LHCN-M2 (cell line): ENCODE results near the gene C1QL4. TPM values are rescaled to one million over a fixed set of nuclear protein-coding genes. Genes with fewer than 3 reads are reported as not detected.
"Not testable (repeated sequence)": the region's sequence is repeated elsewhere in the genome, so short reads cannot be mapped to it uniquely, and the experiment has no call there.

Experiments
- DNase-seq: peaks from one replicate; pipeline ENCODE4 v3.0.0-alpha.2; 2012; ENCODE audit warnings: low read depth
- polyA plus RNA-seq: library from polyadenylated mRNA; unstranded; fragments of >200 nt; gene quantifications from one replicate; pipeline ENCODE4 v1.2.1, GENCODE V29; 2012; ENCODE audit warnings: missing spikeins
- total RNA-seq: library from RNA; depleted of rRNA; stranded (reverse); fragments of >200 nt; gene quantifications from 2 replicates; pipeline ENCODE4 v1.2.3, GENCODE V29; 2014; rRNA removed

Gene C1QL4
- 0.19 and 0.46 TPM in 2 replicates for total RNA-seq
- 0.12 TPM for polyA plus RNA-seq

DNA sequence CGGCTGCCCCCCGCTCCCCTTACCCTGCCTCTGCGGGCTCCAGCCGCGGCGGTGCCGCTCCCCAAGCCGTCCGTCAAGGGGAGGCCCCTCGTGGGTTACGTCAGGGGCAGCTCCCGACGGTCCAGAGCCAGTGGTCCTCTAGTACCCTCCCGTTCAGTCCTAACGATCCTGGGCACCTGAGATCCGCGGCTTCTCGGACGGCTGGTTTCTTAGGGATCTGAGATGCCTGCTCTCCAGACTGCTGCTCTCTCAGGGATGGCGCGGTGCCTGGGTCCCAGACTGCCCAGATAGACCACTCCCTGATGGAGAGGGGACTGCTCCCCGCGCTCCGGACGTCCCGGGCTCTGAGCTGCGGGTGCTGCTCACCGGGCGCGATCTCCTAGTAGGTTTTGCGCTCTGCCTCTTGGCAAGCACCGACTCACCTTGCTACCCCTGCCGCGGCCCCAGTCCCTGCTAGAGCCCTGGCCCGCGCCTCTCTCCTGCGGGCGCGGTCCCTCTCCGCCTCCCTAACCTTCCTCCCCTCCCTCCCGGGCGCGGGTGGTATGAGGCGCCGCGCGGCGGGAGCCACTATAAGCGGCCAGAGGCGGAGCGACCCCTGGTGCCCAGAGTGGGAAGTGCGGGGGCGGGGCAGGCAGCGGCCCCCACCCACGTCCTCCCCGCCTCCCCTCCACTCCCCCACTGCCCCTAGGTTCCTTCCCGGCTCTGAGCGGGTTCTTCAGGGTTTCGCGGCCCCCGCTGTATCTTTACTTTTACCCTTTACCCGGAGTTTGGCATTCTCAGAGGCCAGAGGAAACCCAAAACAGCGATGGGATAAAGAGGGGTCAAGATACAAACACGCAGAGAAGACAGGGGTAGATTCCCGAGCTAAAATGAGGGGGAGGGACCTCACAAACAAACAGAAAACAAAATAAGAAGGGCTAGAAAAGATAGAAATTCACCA, at the start of gene C1QL4:
TSS of gene C1QL4 (minus strand) at position 544 of the 940 bp plus-strand sequence. CDS start 711 bp downstream, outside the sequence.
- DNase-seq, result peak; percentile 55

DNA sequence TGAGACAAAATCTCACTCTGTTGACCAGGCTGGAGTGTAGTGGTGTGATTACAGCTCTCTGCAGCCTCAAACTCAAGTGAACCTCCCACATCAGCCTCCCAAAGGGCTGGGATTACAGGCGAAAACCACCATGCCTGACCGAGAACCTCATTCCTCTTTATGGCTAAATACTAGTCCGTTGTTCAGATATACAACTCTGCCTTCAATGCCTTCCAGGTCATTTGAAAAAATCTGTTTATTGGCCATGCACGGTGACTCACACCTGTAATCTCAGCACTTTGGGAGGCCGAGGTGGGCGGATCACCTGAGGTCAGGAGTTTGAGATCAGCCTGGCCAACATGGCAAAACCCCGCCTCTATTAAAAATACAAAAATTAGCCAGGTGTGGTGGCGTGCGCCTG, 43.2 kb upstream of the C1QL4 start:
- DNase-seq, result not testable (repeated sequence)

DNA sequence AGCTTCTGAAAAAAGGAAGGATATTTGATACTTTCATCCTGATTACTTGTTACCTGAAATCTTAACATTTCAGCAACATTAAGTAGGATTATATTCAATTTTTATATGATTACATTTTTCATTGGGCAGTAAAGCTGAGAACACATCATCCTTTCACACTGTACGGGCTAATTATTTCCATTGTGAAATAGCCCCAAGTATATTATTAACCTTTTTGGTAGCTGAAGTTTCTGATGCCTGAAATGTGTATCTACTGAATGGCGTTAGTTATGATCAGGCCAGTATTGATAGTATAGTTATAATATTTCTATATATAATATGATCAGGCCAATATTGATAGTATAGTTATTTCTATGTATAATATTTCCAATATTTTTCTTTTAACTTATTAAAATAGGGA, 40.4 kb upstream of the C1QL4 start:
- no peak for DNase-seq

DNA sequence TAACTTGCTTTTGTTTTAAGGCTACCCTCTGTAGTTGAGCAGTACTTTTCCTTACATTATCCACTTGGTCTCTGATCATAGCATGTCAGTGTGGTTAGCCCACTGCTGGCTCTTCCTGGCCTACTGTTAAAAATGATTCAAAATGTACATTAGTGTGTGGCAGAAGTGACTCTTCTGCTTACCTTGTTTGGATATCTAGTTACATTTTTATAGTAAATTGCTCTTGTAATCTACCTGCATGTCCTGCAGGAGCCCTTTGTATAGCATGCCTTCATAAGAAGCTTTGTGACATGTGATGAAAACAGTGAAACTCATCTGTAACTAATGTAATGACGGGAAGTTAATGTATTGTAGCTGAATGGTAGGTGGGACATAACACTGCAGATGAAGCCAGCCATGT, 38.4 kb upstream of the C1QL4 start:
- no peak for DNase-seq

DNA sequence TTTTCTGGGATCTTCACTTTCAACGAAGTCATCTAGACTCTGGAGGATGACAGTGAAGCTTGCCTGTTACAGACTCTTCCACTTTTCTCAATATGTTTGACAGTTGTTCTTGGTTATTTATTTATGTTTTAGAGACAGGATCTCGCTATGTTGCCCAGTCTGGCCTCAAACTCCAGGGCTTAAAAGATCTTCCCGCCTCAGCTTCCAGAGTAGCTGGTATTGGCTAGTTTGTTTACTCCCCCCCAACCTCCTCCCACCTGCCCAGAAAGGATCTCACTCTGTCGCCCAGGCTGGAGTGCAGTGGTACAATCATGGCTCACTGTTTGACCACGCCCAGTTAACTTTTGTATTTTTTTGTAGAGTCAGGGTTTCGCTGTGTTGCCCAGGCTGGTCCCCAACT, 33.6 kb upstream of the C1QL4 start:
- DNase-seq, result no peak

DNA sequence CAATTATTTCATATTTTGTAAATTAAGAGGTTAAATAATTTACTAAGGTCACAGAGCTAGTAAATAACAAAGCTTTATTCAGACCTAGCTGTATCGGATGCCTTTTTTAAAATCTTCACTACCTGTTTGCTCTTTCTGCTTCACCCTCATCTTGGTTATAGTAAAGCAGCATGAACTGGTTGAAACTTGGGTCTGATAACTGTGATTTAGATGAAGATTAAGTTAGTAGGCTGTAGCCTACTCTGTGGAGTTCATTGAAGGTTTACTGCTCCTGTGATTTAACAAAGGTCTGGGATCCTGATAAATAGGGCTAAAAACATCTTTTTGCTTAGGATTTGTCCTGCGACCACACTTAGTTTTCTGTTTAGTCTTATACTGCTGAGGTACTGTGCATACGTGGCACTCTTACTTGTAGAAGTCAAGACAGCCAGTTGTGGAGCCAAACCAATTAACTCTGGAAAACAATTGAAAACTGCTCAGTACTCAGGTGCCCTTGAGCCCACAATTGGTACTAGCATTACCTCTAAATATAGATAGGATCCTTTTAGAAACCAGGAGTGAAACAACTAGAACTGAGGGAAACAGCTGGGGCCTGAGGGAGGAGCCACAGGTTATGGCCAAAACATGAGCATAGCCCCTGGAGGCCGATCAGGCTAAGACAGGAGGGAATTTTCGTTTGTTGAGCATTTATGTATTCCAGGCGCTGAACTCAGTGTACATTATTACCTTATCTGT, 32.6 kb upstream of the C1QL4 start:
- DNase-seq, result peak; percentile 68

DNA sequence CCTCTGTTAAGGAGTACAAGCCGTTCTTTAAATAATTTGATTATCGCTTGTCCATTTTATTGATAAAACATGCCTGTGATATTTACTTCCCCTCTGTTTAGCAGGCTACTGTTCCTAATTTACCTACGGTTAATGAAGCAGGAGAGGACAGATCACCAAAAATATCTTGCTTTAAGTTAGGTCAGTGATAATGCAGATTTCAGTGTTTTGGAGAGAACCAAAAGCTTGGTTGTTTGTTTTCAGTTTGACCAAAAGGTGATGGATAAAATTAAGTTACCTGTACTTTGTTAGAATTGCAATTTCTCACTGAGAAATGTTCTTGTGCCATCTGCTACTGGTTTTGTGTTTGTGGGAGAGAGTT, 31.2 kb upstream of the C1QL4 start:
- DNase-seq, result no peak

DNA sequence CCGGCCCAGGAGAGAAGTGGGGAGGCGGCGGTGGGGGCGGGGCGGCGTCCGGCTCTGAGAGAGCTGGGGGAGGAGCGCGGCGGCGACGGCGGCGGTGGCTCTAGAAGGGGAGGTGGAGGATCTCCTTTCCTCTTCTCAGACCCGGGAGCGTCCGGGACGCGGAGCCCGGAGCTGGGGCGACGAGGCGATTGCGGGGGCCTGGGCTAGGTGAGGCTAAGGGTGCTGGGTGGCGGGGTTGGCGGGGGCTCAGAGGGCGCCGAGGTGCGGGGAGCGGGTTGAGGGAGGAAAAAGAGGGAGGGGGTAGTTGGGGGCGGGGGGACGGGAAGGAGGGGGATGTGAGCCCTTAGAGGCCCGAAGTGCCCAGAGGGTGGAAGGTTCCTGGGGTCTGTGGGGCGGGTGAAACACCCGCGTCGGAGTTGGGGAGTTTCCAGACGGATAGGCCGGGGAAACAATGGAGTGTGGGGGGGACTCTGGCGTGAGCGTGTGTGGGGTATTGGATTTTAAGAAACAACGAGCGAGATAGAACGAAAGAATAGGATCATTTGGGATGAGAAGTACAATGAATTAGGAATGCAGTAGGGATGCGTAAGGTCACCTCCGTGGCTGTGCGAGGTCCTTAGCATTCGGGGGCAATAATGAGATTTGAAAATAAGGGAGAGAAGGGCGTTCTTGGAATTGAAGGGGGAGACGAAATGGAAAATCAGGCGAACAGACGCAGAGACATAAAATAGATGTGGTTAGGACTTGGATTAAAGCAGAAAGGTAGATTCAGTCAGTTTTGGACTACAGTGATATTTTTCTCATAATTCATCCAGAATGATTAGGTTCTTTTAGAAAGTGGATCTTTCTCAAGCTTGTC, 30.6 kb upstream of the C1QL4 start, which contains the start of gene SPATS2:
TSS of gene SPATS2 (plus strand) at position 82 of the 859 bp plus-strand sequence. CDS start 93,551 bp downstream, outside the sequence.
- DNase-seq, result no peak

DNA sequence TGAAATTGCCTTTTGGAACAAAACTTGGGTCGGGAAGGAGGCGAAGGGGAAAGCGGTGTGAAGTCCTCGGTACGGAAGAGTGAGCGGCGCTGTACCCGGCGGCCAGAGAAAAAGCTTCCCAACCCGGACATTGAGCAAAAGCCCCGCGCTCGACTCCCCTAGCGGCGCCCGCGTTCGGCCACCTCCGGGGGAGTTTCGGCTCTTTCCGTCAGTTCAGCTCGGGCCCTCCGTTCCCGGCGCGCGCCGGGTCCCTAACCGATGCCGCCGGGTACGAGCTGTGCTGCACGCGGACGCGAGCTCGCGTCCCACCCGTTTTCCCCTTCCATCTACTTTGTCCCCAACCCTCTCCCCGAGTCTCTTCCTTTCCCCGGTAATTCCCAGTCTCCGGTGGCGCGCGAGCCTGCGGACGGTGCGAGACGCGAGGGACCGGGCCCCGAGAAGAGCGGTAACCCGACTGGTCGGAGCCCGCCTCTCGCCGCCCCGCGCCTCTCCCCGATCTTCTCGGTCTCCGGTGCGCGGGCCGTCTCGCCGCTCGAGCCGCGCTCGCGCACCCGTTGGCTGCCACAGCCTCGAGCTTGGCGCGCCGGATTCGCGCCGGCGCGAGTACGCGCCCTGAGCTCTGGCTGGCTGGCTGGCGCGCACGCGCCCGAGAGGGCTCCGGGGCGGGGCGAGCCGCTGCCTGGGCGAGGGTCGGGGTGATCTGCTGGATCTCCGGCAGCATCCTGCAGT, 29.8 kb upstream of the C1QL4 start:
- peak; percentile 94 for DNase-seq

DNA sequence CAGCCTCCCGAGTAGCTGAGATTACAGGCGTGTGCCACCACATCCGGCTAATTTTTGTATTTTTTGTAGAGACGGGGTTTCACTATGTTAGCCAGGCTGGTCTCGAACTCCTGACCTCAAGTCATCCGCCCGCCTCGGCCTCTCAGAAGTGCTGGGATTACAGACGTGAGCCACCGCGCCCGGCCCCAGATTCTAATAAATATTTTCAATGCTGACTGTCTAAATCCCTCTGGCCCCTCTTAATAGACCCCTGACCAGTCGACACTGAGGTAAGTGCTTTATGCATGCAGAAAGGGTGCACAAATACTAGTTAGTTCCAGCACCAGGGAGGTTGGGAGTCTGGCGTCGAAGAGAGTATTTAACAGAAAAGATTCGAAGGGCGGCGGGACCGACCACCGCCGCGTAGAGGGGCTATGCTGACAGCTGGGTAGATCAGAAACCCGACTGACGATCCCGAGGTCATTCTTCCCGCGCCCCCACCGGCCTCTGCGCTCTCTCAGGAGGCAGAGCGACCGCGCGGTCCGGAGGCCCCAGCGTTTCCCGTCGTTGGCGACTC, 29.2 kb upstream of the C1QL4 start:
- DNase-seq, result no peak

DNA sequence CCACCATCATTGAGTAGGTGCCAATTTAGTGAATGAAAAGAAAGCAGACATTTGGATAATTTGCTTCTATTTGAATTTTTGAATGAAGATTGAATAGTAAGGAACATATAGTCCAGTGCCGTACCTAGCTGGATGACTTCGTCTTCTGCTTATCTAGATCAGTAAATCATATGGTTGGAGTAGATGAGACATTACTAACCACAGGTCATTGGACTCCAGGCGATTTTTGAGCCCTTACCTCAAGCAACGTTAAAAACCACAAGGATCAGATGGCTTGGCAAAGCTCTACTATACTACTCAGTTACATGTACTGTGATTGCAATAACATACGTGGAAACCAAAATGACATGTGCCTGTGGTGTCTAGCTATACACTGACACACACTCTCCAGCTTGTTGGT, 28.6 kb upstream of the C1QL4 start:
- peak; percentile 76 for DNase-seq

DNA sequence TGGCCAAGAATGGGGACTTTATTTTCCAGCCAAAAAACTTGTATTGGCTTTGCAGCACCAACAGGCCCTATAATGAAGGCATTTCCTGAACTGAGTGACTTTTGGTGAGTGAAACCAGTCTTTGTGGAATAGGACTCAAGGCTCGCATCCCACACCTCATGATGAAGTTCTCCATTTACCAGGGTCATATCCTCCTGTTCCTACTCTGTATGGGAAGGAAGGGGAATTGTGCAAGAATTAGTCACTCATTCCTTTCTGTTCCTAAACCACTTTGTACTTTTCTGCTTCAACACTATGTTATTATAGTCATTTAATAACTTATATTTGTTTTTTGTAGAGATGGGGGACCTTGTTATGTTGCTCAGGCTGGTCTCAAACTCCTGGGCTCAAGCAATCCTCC, 28.0 kb upstream of the C1QL4 start:
- DNase-seq, result peak; percentile 87

DNA sequence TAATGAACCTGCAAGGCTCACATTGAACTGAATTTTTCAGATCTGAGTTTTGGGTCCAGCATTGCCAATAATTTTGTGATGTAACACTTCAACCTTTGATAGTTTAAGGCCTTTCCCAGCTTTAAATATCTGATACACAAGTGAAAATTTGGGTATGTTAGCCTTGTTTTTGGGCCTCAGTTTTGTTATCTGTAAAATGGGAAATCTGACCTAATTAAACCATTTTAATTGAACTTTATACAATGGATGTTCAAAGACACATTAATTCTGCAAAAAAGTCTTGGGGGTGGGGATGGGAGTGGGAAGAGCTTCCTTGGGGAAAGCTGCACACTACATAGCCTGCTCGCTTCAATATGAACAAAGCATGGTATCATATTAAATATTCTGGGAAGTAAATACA, 25.1 kb upstream of the C1QL4 start:
- DNase-seq, result no peak

DNA sequence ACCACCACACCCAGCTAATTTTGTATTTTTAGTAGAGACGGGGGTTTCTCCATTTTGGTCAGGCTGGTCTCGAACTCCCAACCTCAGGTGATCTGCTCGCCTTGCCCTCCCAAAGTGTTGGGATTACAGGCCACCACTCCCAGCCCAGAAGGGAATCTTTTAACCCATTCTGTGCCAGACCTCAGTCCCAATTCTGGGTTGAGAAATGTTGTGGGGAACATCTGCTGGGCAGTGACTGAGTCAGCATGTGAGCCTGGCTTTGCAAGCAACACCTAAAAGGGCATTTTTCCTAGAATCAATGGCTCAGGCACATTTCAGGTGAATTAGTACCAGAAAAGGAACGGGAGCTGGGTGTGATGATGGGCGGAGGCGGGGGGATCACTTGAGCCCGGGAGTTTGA, 22.7 kb upstream of the C1QL4 start:
- no peak for DNase-seq

DNA sequence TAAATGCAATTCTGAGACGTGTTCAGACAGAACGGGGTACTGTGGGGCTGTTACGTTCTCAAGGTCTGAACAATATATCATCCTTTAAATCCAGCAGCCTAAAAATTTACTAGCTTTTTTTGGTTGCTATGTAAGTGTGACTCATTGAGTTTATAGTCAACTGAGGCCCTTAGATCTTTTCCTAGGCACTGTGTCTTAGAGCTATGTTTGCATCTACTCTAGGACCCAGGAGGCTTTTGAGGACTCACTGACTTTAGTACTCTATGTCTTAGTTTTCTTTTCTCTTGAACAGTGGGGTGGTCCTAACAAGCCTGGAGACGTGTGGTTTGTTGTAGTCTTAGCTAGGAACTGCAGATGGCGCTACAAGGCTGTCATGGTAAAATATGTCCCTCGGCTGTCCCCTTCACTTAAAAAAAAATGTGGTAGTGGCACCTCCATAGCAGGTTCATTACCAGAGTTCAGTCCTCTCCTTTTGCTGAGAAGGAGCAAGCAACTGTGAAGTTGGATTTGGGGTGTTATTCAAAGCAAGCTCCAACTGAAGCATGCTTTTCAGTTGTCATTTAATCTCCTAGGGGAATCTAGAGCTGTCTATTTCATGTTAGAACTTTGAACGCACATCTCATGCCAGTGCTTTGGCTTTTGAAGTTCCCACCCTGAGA, 21.6 kb upstream of the C1QL4 start:
- peak; percentile 69 for DNase-seq

DNA sequence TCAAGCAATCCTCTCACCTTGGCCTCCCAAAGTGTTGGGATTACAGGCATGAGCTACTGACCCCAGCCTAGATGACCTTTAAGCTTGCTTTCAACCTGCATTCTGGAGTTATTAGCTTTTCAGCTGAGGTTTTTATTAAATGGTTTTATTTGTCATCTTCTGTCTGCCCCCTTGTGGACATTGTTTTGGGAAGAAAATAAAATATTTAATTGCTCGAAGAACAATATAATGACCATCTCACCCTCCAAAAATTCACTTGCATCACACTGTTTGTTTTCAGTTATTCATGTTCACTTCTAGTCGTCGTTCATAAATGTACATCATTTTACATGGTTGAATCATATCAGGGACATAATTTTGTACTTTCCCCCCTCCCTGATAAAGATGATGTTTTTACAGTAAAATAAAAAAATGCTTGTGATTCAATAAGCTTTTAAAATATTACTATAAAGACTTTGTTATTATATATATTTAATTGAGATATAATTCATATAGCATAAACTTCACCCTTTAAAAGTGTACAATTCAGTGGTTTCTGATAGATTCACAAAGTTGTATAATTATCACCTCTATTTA, 20.2 kb upstream of the C1QL4 start:
- peak; percentile 66 for DNase-seq

DNA sequence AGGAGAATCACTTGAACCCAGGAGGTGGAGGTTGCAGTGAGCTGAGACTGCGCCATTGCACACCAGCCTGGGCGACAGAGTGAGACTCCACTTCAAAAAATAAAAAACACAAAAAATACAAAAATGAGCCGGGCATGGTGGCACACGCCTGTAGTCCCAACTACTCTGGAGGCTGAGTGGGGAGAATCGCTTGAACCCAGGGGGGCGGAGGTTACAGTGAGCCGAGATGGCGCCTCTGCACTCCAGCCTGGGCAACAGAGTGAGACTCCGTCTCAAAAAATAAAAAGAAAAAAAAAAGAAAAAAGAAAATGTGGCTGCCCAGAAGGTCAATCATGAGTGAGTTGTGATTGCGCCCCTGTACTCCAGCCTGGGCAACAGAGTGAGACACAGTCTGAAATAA, 18.9 kb upstream of the C1QL4 start:
- no peak for DNase-seq

DNA sequence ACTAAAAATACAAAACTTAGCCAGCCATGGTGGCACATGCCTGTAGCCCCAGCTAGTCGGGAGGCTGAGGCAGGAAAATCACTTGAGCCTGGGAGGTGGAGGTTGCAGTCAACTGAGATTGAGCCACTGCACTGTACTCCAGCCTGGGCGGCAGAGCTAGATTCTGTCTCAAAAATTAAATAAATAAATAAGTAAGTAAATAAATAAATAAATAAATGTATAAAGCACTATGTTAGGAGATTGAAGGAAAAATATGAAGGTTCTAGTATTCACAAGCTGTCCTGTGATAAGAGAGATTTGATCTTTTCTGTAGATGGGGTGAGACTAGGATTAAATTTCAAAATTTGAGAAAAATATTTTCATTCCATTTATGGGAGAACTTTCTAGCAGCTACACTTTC, 15.4 kb upstream of the C1QL4 start:
- no peak for DNase-seq

DNA sequence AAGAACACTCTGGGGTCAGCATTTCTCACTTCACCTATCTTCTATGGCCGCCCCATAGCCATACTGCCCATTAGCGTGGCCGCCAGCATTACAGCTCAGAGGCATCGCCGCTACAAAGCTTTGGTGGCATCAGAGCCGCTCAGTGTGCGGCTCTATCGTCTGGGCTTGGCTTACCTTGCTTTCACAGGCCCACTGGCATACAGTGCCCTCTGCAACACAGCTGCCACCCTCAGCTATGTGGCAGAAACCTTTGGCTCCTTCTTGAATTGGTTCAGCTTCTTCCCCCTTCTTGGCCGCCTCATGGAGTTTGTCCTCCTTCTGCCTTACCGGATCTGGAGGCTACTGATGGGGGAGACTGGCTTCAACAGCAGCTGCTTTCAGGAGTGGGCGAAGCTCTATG, 12.3 kb upstream of the C1QL4 start:
- no peak for DNase-seq

DNA sequence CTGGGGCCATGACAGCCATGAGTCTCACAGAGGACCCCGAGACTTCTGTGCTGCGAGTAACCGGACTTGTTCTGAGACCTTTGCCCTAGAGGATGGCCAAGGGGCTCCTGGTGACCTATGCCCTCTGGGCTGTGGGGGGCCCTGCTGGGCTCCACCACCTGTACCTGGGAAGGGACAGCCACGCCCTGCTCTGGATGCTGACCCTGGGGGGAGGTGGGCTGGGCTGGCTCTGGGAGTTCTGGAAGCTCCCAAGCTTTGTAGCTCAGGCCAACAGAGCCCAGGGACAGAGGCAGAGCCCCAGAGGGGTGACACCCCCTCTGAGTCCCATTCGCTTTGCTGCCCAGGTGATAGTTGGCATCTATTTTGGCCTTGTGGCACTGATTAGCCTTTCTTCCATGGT, 11.8 kb upstream of the C1QL4 start:
- DNase-seq, result no peak
